ENCODE data around the gene PBRM1. TPM values are rescaled to one million over a fixed set of nuclear protein-coding genes. Genes with fewer than 3 reads are reported as not detected.

The PBRM1 gene
- total and polyA plus RNA-seq, 2 of the 13 experiments (the other 11 are each of a cell fraction or from before 2014, with no cell fraction given): 10.9 to 33.2 TPM

DNA sequence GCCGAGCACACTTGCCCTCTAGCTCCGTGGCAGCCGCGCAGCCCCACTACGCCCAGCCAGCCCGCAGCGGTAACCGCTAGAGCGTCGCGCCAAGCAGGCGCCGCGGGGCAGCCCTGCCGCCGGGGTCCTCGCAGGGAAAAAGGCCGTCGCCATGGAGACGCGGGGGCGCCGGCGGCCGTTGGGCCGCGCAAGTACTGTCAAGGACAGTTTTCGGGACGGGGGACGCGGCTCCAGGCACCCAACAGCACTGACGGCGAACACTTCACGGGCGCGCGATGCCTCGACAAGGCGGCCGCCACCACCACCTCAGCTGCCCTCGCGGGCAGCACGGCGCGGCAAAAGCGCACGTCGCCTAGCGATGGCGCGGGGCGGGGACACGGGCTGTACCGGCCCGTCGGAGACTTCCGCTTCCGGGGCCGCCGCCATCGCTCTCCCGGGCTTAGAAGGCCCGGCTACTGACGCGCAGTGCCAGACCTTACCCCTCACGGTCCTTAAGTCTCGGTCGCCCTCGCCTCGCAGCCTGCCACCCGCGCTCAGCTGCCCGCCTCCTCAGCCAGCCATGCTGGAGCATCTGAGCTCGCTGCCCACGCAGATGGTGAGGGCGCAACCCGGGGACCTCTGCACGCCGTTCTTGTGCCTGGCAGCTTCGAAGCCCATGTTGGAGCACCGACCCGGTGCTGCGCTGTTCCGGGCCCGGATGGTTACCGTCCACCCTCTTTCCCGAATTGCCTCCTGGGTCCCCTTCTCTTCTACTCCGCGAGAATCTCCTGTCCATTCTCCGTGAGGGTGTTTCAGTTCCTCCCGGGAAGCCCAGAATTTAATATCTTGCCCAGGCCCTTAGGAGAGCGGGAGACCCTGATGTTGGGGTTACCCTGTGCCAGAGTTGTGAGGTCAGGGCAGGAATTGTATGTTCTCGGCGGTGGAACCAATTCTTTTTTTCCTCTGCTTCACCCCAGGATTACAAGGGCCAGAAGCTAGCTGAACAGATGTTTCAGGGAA, 20.3 kb upstream of the PBRM1 start, which contains the start of the genes GLT8D1 and SPCS1 (continued):
- TF ChIP-seq, protein P1, sequence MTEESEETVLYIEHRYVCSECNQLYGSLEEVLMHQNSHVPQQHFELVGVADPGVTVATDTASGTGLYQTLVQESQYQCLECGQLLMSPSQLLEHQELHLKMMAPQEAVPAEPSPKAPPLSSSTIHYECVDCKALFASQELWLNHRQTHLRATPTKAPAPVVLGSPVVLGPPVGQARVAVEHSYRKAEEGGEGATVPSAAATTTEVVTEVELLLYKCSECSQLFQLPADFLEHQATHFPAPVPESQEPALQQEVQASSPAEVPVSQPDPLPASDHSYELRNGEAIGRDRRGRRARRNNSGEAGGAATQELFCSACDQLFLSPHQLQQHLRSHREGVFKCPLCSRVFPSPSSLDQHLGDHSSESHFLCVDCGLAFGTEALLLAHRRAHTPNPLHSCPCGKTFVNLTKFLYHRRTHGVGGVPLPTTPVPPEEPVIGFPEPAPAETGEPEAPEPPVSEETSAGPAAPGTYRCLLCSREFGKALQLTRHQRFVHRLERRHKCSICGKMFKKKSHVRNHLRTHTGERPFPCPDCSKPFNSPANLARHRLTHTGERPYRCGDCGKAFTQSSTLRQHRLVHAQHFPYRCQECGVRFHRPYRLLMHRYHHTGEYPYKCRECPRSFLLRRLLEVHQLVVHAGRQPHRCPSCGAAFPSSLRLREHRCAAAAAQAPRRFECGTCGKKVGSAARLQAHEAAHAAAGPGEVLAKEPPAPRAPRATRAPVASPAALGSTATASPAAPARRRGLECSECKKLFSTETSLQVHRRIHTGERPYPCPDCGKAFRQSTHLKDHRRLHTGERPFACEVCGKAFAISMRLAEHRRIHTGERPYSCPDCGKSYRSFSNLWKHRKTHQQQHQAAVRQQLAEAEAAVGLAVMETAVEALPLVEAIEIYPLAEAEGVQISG (CRISPR knock-in tag; IDR thresholded peaks at IDR 0.05): peak; percentile 93
- TF ChIP-seq SMAD1 (CRISPR knock-in tag; IDR thresholded peaks at IDR 0.05; ENCODE audit: borderline replicate concordance, low read depth) (peak; percentile 71; the same call in 1 of the 2 replicates), ZNF788 (CRISPR knock-in tag; IDR thresholded peaks at IDR 0.05; ENCODE audit: borderline replicate concordance) (peak; percentile 50; the same call in 1 of the 2 replicates), ZSCAN12 (CRISPR knock-in tag; IDR thresholded peaks at IDR 0.05) (peak; percentile 64; the same call in 1 of the 2 replicates), GTF3A (CRISPR knock-in tag; conservative IDR thresholded peaks at IDR 0.05) (peak; percentile 88; the same call in 1 of the 2 replicates), ADNP (CRISPR knock-in tag; IDR thresholded peaks at IDR 0.05) (no peak), PITX1 (CRISPR knock-in tag; IDR thresholded peaks at IDR 0.05) (peak; percentile 50), ZNF792 (CRISPR knock-in tag; IDR thresholded peaks at IDR 0.05) (peak; percentile 69; the same call in 1 of the 2 replicates), SRF (IDR thresholded peaks at IDR 0.05; ENCODE audit: low read depth, low read length) (no peak), TAF15 (IDR thresholded peaks at IDR 0.05; ENCODE audit: low read depth, low read length, poor library complexity, severe bottlenecking) (peak; percentile 51), POLR2G (IDR thresholded peaks at IDR 0.05; ENCODE audit: low read depth, low read length) (peak; percentile 84), GABPA (IDR thresholded peaks at IDR 0.05; ENCODE audit: low read depth, low read length) (peak; percentile 99), GABPA (CRISPR knock-in tag; IDR thresholded peaks at IDR 0.05; ENCODE audit: low read depth) (peak; percentile 93), MIER2 (CRISPR knock-in tag; IDR thresholded peaks at IDR 0.05) (0 out of 2 replicates have a peak, but pooled peaks have one; percentile 10), HMG20B (CRISPR knock-in tag; conservative IDR thresholded peaks at IDR 0.05) (no peak), ZNF709 (CRISPR knock-in tag; IDR thresholded peaks at IDR 0.05) (peak; percentile 75), HMGA1 (CRISPR knock-in tag; conservative IDR thresholded peaks at IDR 0.05) (no peak), ZNF749 (CRISPR knock-in tag; IDR thresholded peaks at IDR 0.05; ENCODE audit: borderline replicate concordance) (0 out of 2 replicates have a peak, but pooled peaks have one; percentile 52), NR2C2 (CRISPR knock-in tag; IDR thresholded peaks at IDR 0.05; ENCODE audit: borderline replicate concordance) (peak; percentile 99), POLR2AphosphoS5 (IDR thresholded peaks at IDR 0.05; ENCODE audit: low read depth, low read length) (peak; percentile 72), PHF8 (CRISPR knock-in tag; IDR thresholded peaks at IDR 0.05) (peak; percentile 87), SMAD3 (CRISPR knock-in tag; IDR thresholded peaks at IDR 0.05) (peak; percentile 63; the same call in 1 of the 2 replicates)
- TF ChIP-seq, protein P2, sequence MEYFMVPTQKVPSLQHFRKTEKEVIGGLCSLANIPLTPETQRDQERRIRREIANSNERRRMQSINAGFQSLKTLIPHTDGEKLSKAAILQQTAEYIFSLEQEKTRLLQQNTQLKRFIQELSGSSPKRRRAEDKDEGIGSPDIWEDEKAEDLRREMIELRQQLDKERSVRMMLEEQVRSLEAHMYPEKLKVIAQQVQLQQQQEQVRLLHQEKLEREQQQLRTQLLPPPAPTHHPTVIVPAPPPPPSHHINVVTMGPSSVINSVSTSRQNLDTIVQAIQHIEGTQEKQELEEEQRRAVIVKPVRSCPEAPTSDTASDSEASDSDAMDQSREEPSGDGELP (IDR thresholded peaks at IDR 0.05; ENCODE audit: borderline replicate concordance, low read depth): peak; percentile 41; the same call in 1 of the 2 replicates
- TF ChIP-seq, protein P3, sequence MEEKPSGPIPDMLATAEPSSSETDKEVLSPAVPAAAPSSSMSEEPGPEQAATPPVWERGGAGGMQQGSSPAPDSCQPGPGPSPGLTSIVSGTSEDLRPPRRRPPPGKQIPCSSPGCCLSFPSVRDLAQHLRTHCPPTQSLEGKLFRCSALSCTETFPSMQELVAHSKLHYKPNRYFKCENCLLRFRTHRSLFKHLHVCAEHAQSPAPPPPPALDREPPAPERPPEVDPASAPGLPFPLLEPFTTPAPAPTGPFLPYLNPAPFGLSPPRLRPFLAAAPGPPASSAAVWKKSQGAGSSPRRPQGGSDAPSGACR (CRISPR knock-in tag; IDR thresholded peaks at IDR 0.05): peak; percentile 64
- TF ChIP-seq, protein P4, sequence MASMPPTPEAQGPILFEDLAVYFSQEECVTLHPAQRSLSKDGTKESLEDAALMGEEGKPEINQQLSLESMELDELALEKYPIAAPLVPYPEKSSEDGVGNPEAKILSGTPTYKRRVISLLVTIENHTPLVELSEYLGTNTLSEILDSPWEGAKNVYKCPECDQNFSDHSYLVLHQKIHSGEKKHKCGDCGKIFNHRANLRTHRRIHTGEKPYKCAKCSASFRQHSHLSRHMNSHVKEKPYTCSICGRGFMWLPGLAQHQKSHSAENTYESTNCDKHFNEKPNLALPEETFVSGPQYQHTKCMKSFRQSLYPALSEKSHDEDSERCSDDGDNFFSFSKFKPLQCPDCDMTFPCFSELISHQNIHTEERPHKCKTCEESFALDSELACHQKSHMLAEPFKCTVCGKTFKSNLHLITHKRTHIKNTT (CRISPR knock-in tag; IDR thresholded peaks at IDR 0.05): no peak
